ENCODE data around the gene KIF26A.

Gene KIF26A

DNA sequence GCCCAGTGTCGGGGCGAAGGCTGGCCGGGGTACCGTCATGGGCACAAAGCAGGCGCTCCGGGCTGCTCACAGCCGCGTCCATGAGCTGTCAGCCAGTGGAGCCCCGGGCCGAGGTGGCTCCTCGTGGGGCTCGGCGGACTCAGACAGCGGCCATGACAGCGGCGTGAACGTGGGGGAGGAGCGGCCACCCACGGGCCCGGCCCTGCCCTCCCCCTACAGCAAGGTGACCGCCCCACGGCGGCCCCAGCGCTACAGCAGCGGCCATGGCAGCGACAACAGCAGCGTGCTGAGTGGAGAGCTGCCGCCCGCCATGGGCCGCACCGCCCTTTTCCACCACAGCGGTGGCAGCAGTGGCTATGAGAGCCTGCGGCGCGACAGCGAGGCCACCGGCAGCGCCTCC, 39.0 kb downstream of the KIF26A start:
- no peak for DNase-seq (ENCODE audit: low read depth)

DNA sequence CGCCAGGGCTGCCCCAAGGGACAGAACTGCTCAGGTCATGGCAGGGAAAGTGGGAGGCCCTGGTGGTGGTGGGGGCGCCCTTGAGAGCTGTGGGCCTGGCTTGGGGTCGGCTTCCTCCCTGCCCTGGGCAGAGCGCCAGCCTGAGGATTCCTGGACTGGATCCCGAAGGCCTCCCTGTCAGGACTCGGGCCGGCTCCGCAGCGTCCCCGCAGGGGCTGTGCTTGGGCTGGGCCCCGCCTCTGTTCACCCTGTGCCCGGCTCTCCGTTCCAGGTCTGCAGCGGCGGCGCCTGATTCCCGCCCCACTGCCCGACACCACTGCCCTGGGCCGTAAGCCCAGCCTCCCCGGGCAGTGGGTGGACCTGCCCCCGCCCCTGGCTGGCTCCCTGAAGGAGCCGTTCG, 39.9 kb downstream of the KIF26A start:
- no peak for DNase-seq (ENCODE audit: low read depth)

- no peak for DNase-seq (ENCODE audit: low read depth)
These were observed 40.7 kb downstream of the KIF26A start for GRCh38 chr14:104179126-104179525.

DNA sequence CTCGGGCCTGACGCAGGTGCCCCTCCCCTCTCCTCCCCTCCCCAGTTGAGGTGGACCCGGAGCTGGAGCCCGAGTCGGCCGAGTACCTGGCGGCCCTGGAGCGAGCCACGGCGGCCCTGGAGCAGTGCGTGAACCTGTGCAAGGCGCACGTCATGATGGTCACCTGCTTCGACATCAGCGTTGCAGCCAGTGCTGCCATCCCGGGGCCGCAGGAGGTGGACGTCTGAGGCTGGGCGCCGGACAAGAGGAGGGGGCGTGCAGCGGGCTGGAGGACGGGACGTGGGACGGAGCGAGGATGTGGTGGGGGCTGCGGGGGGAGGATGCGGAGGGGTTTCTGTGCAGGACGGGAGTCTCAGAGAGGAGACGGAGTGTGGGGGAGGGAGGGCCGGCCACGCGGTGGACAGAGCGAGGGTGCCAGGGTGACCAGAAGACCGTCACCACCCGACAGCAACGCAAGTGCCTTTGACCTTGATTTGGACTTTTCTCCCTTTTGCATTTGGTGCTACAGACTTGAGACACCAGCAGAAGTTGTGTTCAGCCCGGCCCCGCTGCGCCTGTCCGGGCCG, 41.3 kb downstream of the KIF26A start:
- DNase-seq (ENCODE audit: low read depth): no peak

GRCh38 chr14:104180561-104181165, 42.3 kb downstream of the KIF26A start:
- DNase-seq (ENCODE audit: low read depth): no peak

DNA sequence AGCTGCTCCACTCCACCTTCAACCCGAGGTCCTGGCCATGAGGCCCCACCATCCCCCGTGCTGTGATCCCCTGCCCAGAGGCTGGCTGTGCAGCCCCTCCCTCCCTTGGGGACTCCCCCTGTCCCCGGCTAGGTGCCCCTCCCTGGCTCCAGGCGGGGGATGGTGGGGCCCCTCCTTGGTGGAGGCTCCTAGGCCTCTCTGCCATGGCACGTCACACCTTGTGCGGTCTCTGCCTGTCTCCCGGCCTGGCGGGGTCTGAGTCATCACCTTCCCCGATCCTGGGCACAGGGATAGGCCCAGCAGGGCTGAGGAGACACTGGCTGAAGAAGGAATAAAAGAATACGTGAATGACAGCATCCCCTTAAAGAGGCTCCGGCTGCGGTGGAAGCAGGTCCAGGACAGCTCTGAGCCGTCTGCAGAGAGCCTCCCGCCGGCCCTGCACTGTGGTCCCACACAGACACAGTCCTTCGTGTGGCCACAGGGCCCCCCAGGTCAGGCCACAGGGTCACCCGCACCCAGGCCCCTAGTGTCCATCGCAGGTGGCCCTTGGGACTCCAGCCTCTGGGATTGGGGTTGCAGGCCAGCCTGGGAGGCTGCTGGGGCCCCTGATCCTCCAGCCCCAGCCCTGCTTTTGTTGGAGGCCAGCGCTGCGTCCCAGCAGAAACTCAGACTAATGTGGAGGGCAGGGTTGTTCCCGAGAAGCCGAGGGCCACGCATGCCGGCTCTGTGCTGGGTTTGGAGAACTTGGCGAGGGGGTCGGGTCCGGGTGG, 43.6 kb downstream of the KIF26A start:
- no peak for DNase-seq (ENCODE audit: low read depth)

GRCh38 chr14:104182857-104183425, 44.6 kb downstream of the KIF26A start:
- no peak for DNase-seq (ENCODE audit: low read depth)

- DNase-seq (ENCODE audit: low read depth): no peak
These were observed 45.4 kb downstream of the KIF26A start for GRCh38 chr14:104183796-104184195.

DNA sequence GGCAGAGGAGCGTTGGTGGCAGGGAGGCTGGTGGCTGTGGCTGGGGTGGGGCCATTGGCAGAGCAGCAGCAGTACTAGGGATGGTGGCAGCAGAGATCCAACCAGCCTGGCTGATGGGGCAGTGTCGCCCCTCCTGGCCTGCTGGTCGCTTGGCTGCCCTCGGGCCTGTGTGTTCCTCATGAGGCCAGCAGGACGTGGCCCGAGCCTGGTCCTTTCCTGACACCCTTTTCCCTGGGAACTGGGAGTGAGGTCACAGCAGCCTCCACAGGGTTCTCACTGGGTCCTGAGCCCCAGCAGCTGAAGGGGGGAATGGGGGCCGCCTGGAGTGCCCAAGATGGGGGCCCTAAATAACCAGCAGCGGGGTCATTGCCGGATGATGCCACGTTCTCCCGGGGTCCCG, 46.1 kb downstream of the KIF26A start:
- DNase-seq (ENCODE audit: low read depth): no peak

DNA sequence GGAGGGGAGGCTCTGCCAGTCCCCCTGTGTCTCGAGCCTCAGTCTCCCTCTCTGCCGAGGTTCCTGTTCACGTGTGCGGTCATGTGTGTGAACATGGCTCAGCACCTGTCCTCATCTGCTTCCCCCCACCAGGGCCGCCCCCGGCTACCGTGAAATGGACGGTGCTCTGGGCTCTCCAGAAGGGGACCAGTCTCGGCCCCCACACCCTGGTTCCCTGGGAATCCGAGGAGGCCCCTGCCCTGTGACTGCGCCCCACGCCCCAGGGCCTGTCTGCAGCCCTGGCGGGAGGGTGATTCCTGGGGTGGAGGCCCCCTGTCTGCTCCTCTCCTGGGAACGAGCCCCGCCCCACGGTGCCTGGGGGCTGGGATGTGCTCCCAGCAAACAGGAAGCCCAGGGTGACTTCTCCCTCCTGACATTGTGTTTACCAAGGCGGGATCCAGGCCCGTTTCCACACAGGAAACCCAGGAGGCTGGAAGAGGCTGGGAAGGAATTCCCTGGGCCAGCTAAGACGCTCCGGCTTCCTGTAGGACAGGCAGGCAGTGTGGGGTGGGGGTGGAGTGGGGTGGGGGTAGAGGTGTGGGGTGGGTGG, 46.6 kb downstream of the KIF26A start:
- no peak for DNase-seq (ENCODE audit: low read depth)

DNA sequence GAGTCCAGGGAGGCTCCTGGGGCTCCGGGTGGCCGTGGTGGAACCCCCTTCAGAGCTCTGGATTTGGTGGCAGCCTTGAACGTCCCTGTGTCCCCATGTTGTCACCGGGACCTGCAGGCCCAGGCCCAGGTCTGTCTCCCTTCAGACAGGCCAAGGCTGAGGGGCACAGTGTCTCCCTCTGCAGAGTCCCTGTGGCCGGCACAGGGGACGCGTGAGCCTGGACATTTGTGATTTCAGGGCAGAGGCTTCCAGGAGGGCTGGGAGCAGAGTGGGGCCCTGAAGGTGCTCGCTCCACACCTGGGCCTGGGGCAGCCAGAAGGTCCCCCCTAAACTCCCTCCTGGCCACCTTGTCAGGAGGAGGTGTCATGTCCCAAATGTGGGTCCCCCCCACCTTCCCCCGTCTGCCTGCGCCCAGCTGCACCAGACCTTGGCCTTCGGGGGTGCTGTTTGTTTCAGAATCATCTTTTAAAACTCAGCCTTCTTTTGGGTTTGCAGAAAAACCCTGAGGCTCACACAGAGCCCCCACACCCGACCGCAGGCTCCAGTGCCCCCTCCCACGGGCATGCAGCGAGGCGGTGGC, 47.6 kb downstream of the KIF26A start:
- DNase-seq (ENCODE audit: low read depth): no peak

- DNase-seq (ENCODE audit: low read depth): no peak
These were observed 48.2 kb downstream of the KIF26A start for GRCh38 chr14:104186575-104186974.

DNA sequence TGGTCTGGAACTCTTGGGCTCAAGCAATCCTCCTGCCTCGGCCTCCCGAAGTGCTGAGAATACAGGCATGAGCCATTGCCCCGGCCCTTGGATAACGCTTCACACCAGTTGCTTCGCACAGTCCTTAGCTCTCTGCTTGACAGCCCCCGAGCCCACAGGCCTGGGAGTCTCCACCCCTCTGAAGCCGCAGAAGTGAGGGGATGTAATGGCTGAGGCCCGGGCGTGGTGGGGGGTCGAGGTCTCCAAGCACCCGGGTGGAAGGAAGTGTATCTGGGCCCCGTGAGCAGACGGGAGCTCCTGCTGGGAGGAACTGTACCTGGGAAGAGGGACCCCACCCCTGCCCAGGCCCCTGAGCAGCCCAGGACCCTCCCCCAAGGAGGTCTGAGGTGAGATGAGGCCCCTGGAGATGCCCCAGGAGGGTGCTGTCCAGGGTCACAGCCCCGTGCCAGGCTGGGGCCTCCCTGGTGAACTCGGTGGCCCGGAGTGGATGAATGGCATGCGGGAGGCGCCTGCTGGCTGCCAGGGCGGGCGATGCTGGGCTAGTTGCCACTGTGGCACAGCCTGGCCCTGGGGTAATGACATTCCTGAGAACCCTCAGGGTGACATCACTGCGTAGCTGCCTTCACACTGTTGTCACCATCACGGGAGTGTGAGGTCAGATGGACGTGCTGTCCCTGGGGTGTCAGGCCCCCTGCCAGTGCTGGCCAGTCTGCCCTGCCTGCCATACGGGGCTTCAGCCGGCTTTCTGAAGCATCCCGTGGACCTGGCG, 48.9 kb downstream of the KIF26A start:
- no peak for DNase-seq (ENCODE audit: low read depth)

GRCh38 chr14:104187931-104188726, 49.7 kb downstream of the KIF26A start:
- DNase-seq (ENCODE audit: low read depth): no peak

DNA sequence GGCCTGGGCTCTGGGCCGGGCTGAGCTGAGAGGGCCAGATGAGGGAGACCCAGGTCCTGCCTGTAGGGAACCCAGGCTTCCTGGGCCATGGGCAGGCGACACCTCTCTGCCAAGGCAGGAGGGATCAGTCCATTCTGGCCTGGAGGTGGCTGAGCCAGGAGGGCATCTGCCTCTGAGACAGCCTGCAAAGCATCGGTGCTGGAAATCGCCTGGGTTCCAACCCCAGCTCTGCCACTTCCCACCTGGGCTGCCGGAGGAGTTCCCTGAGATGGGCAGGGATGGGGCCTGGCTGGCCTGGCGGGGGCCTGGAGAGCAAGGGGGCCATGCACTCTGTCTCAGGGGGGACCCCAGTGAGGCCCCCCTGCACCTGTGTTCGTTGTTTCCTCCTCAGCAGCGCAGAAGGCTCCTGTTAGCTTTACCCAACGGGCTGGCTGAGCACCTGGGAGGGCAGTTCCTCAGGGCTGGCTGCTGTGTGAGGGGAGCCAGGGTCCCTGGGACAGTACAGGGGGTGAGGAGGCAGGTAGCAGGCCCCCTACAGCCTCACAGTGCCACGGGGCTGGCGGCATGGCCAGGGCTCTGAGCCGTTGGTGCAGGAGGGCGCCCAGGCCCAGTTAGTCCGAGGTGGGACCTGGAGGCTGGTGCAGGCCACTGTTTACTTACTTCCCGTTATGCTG, 50.5 kb downstream of the KIF26A start:
- DNase-seq (ENCODE audit: low read depth): no peak

DNA sequence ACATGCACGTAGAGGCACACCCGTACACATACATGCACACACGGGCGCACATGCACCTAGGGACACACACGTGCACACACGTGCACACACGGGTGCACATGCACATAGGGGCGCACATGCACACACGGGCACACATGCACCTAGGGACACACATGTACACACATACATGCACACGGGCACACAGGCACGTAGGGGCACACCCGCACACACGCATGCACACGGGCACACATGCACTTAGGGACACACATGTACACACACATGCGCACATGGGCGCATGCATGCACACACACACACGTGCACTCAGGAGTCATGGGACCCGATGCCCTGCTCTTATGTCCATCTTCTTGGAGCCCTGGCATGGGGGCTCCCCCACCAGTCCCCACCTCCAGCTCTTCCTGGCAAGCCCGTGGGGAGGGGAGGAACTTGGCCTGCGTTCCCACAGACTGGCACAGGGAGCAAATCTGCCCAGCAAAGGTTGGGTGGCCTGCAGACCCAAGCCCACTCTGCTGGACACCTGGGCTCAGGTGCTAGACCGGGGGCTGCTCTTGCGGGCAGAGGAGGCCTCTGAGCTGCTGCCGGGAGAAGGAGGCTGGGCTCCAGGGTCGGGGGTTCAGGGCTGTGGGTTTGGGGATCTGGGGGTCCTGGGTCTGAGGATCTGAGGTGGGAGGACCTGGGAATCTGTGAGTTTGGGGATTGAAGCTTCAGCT, 51.4 kb downstream of the KIF26A start:
- DNase-seq (ENCODE audit: low read depth): no peak

GRCh38 chr14:104190396-104191000, 52.1 kb downstream of the KIF26A start:
- no peak for DNase-seq (ENCODE audit: low read depth)

GRCh38 chr14:104191409-104191997, 53.1 kb downstream of the KIF26A start:
- DNase-seq (ENCODE audit: low read depth): no peak
